Measurements from ENCODE around the gene IDI2.
A peak's percentile ranks its signal among the peaks of the same experiment; 100 is the strongest.

IDI2 gene

DNA sequence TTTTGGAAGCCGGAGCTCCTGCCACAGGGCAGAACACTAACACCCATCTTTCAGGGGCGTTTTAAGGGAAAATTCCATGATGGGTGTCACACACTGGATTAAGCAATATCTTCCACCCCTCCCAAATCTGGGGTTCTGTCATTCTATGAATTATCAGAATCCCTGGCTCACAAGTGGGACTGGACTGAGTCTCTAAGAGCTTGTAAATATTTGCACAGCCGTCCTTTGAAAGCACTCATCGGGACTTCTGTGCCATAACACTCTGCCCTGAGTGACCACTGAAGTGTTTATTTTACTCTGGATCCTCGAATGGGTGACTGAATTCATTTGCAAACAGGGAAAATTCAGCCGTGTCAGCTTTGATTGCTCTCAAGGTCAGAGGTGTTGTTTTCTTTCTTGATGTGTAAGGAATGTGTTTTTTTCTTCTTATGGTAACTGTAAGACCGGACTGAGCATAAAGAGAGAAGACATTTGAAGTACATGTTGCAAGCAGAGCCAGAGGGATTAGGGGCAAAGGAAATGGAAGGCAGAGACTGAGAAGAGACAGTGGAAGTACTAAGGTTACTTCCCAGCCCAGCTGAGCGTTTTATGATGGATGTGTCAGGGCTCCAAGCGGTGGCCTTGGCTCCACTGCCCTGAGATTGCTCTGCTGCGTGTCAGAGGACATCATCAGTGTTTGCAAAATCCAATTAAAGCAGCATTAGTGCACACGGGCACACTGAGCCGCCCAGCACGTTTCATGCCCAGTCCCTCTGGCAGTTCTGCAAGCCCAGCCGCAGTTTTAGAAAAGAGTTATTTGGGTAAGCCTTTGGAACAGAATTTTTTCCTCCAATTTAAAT, 55.1 kb downstream of the IDI2 start:
- peak overlapping the region; percentile 31 for H3K4me3 ChIP-seq (ENCODE audit: low read depth, low read length)

DNA sequence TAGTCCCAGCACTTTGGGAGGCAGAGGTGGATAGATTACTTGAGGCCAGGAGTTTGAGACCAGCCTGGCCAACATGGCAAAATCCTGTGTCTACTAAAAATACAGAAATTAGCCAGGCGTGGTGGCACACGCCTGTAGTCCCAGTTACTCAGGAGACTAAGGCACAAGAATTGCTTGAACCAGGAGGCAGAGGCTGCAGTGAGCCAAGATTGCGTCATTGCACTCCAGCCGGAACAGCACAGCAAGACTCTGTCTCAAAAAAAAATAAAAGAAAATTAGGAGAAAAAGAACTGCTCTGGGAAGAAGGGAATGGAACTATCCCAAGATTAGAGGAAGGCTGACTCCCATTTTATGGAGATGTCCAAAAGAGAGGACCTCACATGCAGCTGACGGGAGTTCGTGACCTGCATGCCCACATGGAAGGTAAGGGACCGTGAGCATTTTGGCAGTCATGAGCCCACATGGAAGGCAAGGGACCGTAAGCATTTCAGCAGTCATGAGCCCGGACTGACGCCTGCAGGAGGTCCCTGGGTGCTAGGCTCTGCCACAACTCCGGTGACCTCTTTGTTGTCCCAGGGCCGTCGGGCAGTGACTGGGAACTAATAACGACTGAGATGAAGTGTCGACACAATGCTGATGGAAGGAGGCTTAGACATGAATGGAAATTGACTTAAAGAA, 56.0 kb downstream of the IDI2 start:
- H3K9ac ChIP-seq = no peak overlapping the region
- H2AFZ ChIP-seq = peak overlapping the region; percentile 67
- no peak for TF ChIP-seq CTCF (IDR thresholded peaks at IDR 0.05)
- H3K4me3 ChIP-seq (ENCODE audit: low read depth, low read length) = peak overlapping the region; percentile 11
- H3K27me3 ChIP-seq (ENCODE audit: control insufficient read depth, insufficient read depth, low read length) = no peaks in the 10 kb centered on the region
- peak overlapping the region; percentile 66 for H3K4me2 ChIP-seq (ENCODE audit: low read length)
- H3K79me2 ChIP-seq = no peaks in the 10 kb centered on the region
- no peaks in the 10 kb centered on the region for H3K9me3 ChIP-seq (ENCODE audit: control insufficient read depth, low read length)
- H3K36me3 ChIP-seq (ENCODE audit: control insufficient read depth, insufficient read depth, low read length) = no peaks in the 10 kb centered on the region
- H3K27ac ChIP-seq = peak overlapping the region; percentile 64
- H3K4me1 ChIP-seq = peaks cover 21% of the 10 kb centered on the region

More for the DNA sequence above, 55.1 kb downstream of the IDI2 start:
- peak overlapping the region; percentile 64 for H3K27ac ChIP-seq
- peak overlapping the region; percentile 66 for H3K4me2 ChIP-seq (ENCODE audit: low read length)
- peak overlapping the region; percentile 67 for H2AFZ ChIP-seq
- peaks cover 21% of the 10 kb centered on the region for H3K4me1 ChIP-seq
- H3K27me3 ChIP-seq (ENCODE audit: control insufficient read depth, insufficient read depth, low read length) = no peaks in the 10 kb centered on the region
- H3K79me2 ChIP-seq = no peaks in the 10 kb centered on the region
- TF ChIP-seq CTCF (IDR thresholded peaks at IDR 0.05) = no peak
- no peaks in the 10 kb centered on the region for H3K36me3 ChIP-seq (ENCODE audit: control insufficient read depth, insufficient read depth, low read length)
- H3K9me3 ChIP-seq (ENCODE audit: control insufficient read depth, low read length) = no peaks in the 10 kb centered on the region
- H3K9ac ChIP-seq = no peak overlapping the region
